Measurements from ENCODE around the gene MT1E. TPM values are rescaled to one million over a fixed set of nuclear protein-coding genes. Genes with fewer than 3 reads are reported as not detected.
"Not testable (repeated sequence)": the region's sequence is repeated elsewhere in the genome, so short reads cannot be mapped to it uniquely, and the experiment has no call there.

MT1E gene
- total RNA-seq, 1 experiment from 2014 or later, result not detected

GRCh38 chr16:56617212-56618085 is 8.1 kb upstream of the MT1E start:
- no peak for DNase-seq (ENCODE audit: low read depth, low spot score)
- in situ Hi-C loops (cut with HindIII; ENCODE audit: low pct_unique_long_range_greater_than_20kb, low sequenced_read_pairs), result no loop called here

- no peak for DNase-seq (ENCODE audit: low read depth, low spot score)
Observed at GRCh38 chr16:56618138-56618537, 7.4 kb upstream of the MT1E start.

GRCh38 chr16:56620339-56620897 is 5.2 kb upstream of the MT1E start:
- in situ Hi-C loops (cut with HindIII; ENCODE audit: low pct_unique_long_range_greater_than_20kb, low sequenced_read_pairs), result no loop called here
- no peak for DNase-seq (ENCODE audit: low read depth, low spot score)

More at GRCh38 chr16:56618138-56618537, 7.4 kb upstream of the MT1E start:
- in situ Hi-C loops (cut with HindIII; ENCODE audit: low pct_unique_long_range_greater_than_20kb, low sequenced_read_pairs), result no loop called here

GRCh38 chr16:56621665-56622445 is 3.7 kb upstream of the MT1E start:
- DNase-seq (ENCODE audit: low read depth, low spot score); in situ Hi-C loops (cut with HindIII; ENCODE audit: low pct_unique_long_range_greater_than_20kb, low sequenced_read_pairs): not testable (repeated sequence)

GRCh38 chr16:56623184-56623583 is 2.4 kb upstream of the MT1E start:
- DNase-seq (ENCODE audit: low read depth, low spot score); in situ Hi-C loops (cut with HindIII; ENCODE audit: low pct_unique_long_range_greater_than_20kb, low sequenced_read_pairs): not testable (repeated sequence)

- in situ Hi-C loops (cut with HindIII; ENCODE audit: low pct_unique_long_range_greater_than_20kb, low sequenced_read_pairs), result no loop called here
- DNase-seq (ENCODE audit: low read depth, low spot score), result no peak
Observed at GRCh38 chr16:56623637-56624036, 1.9 kb upstream of the MT1E start.

GRCh38 chr16:56625943-56626654 is 518 bp downstream of the MT1E start:
- in situ Hi-C loops (cut with HindIII; ENCODE audit: low pct_unique_long_range_greater_than_20kb, low sequenced_read_pairs), result no loop called here
- no peak for DNase-seq (ENCODE audit: low read depth, low spot score)

- DNase-seq (ENCODE audit: low read depth, low spot score), result no peak
- in situ Hi-C loops (cut with HindIII; ENCODE audit: low pct_unique_long_range_greater_than_20kb, low sequenced_read_pairs), result no loop called here
Observed at GRCh38 chr16:56626685-56627084, 1.1 kb downstream of the MT1E start.

- in situ Hi-C loops (cut with HindIII; ENCODE audit: low pct_unique_long_range_greater_than_20kb, low sequenced_read_pairs), result no loop called here
Observed at GRCh38 chr16:56628486-56629350, 3.1 kb downstream of the MT1E start.

GRCh38 chr16:56629531-56629930 is 4.0 kb downstream of the MT1E start:
- DNase-seq (ENCODE audit: low read depth, low spot score), result no peak
- in situ Hi-C loops (cut with HindIII; ENCODE audit: low pct_unique_long_range_greater_than_20kb, low sequenced_read_pairs), result no loop called here

More at GRCh38 chr16:56628486-56629350, 3.1 kb downstream of the MT1E start:
- no peak for DNase-seq (ENCODE audit: low read depth, low spot score)

GRCh38 chr16:56630134-56630533 is 4.6 kb downstream of the MT1E start:
- in situ Hi-C loops (cut with HindIII; ENCODE audit: low pct_unique_long_range_greater_than_20kb, low sequenced_read_pairs), result no loop called here
- no peak for DNase-seq (ENCODE audit: low read depth, low spot score)

- in situ Hi-C loops (cut with HindIII; ENCODE audit: low pct_unique_long_range_greater_than_20kb, low sequenced_read_pairs), result no loop called here
Observed at GRCh38 chr16:56631197-56631596, 5.6 kb downstream of the MT1E start.

GRCh38 chr16:56631832-56632155 is 6.2 kb downstream of the MT1E start:
- in situ Hi-C loops (cut with HindIII; ENCODE audit: low pct_unique_long_range_greater_than_20kb, low sequenced_read_pairs), result no loop called here
- no peak for DNase-seq (ENCODE audit: low read depth, low spot score)

More at GRCh38 chr16:56631197-56631596, 5.6 kb downstream of the MT1E start:
- no peak for DNase-seq (ENCODE audit: low read depth, low spot score)

- in situ Hi-C loops (cut with HindIII; ENCODE audit: low pct_unique_long_range_greater_than_20kb, low sequenced_read_pairs), result no loop called here
- no peak for DNase-seq (ENCODE audit: low read depth, low spot score)
Observed at GRCh38 chr16:56632156-56632847, 6.7 kb downstream of the MT1E start, which contains the start of gene MT1M. MT1M (plus strand) TSS chr16:56632659; CDS start chr16:56632732, 73 bp downstream.

GRCh38 chr16:56632848-56633365 is 7.3 kb downstream of the MT1E start:
- in situ Hi-C loops (cut with HindIII; ENCODE audit: low pct_unique_long_range_greater_than_20kb, low sequenced_read_pairs), result no loop called here

GRCh38 chr16:56633535-56633934 is 8.0 kb downstream of the MT1E start:
- in situ Hi-C loops (cut with HindIII; ENCODE audit: low pct_unique_long_range_greater_than_20kb, low sequenced_read_pairs), result no loop called here
- no peak for DNase-seq (ENCODE audit: low read depth, low spot score)

More at GRCh38 chr16:56632848-56633365, 7.3 kb downstream of the MT1E start:
- no peak for DNase-seq (ENCODE audit: low read depth, low spot score)

Data from SK-MEL-5 (cell line).